Liver (tissue), 3 donors: Measurements from ENCODE around the gene FBXW5.

Experiments used
- CTCF ChIP-seq: fragments of 150-350 bp; IDR thresholded peaks from 2 replicates; pipeline ENCODE4 v1.5.1; 2017; ENCODE audit warnings: improper control_type of control experiment, low read depth, low read length; ENCODE audit not compliant: missing input control
- GABPA ChIP-seq, 2 donors: IDR thresholded peaks in 1 of 2; conservative IDR thresholded peaks in 1 of 2; 2 replicates each; pipeline ENCODE4 v1.6.1; 2016; ENCODE audit warnings: antibody characterized with exemption in 2 of 2, mild to moderate bottlenecking in 1 of 2, moderate library complexity in 1 of 2
- SP1 ChIP-seq: IDR thresholded peaks from 2 replicates; pipeline ENCODE4 v1.6.1; 2018; ENCODE audit warnings: antibody characterized with exemption, mild to moderate bottlenecking
- donor health status: healthy.
- donor health status: healthy.

- TF ChIP-seq GABPA (IDR thresholded peaks at IDR 0.05 in 1 of 2, conservative IDR thresholded peaks at IDR 0.05 in 1 of 2) = peak in 1 of 2 donors; percentile 51
- TF ChIP-seq SP1 = peak; percentile 94
- no peak for TF ChIP-seq CTCF
Measured at GRCh38 chr9:136939996-136940525, 4.5 kb downstream of the FBXW5 start.
